Measurements from ENCODE around the gene COLEC11. TPM values are rescaled to one million over a fixed set of nuclear protein-coding genes. Genes with fewer than 3 reads are reported as not detected.

The COLEC11 gene
- polyA plus RNA-seq, 1 donor (not counting 4 experiments of a cell fraction or from before 2014, with no cell fraction given): not detected

DNA sequence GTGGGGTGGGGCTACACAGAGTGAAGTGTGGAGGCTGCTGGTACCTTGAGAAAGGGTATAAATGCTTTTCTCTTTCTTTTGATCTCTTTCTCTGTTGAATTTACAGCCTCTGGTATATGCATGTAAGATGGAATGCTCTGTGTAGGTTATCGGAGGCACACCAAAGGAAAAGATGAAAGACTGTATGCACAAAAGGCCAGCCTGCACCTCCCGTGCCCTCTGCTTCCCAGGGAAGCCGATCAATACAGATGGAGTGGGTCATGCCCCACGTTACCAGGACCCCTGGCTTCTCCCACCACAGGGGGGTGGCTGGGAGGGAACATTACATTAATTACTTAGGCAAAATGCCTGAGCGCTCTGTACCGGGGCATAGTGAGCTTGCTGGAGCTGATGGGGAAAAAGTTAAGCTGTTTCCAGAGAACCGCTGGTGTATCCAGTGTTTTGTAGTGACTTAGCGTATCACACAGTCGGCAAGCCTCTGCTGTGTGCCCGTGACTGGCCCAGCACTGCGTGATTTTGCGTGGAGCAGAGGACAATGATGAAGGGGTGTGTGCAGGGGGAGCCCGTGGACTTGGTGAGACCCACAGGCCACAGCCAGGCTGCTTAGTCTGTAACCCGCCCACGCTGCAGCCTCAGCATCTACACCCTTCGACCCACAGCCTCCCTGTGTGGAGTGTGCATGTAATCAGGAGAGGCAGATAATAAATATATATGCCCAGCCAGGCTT lies 71.1 kb downstream of the COLEC11 start:
- Histone ChIP-seq H3K9ac (ENCODE audit: control insufficient read depth, extremely low read depth, insufficient read depth, low read length) (no peak overlapping the region), H3K4me2 (ENCODE audit: control insufficient read depth, extremely low read depth, insufficient read depth, low read depth, low read length) (no peak overlapping the region), H3K4me3 (ENCODE audit: control insufficient read depth in 2 of 3, extremely low read depth in 1 of 3, insufficient read depth in 2 of 3, low read depth in 1 of 3, low read length in 3 of 3) (no peak overlapping the region), H3K9me3 (ENCODE audit: control insufficient read depth, low read depth, low read length) (no peaks in the 10 kb centered on the region), H3K27ac (ENCODE audit: control insufficient read depth, insufficient read depth, low read length) (no peak overlapping the region), H3K27me3 (ENCODE audit: control insufficient read depth, extremely low read depth, insufficient read depth, low read length) (no peaks in the 10 kb centered on the region), H3K4me1 (ENCODE audit: control insufficient read depth, extremely low read depth, insufficient read depth, low read length) (peaks cover 12% of the 10 kb centered on the region), H2AFZ (ENCODE audit: control insufficient read depth, low read length) (no peak overlapping the region), H3K9me1 (ENCODE audit: control insufficient read depth, extremely low read depth, insufficient read depth, low read length) (no peaks in the 10 kb centered on the region), H4K20me1 (ENCODE audit: control insufficient read depth, extremely low read depth, insufficient read depth, low read length) (no peaks in the 10 kb centered on the region), H3K36me3 (ENCODE audit: control insufficient read depth in 2 of 2, extremely low read depth in 1 of 2, insufficient read depth in 2 of 2, low read length in 2 of 2) (no peaks in the 10 kb centered on the region), H3K79me2 (ENCODE audit: control insufficient read depth, insufficient read depth, low read length) (no peaks in the 10 kb centered on the region)
- dilution Hi-C loops (cut with MboI; ENCODE audit: extremely low pct_ligation_motif_present, low sequenced_read_pairs): no loop called here
- no peak for TF ChIP-seq EZH2 (IDR thresholded peaks at IDR 0.05; ENCODE audit: low read length)
- TF ChIP-seq, protein P1, sequence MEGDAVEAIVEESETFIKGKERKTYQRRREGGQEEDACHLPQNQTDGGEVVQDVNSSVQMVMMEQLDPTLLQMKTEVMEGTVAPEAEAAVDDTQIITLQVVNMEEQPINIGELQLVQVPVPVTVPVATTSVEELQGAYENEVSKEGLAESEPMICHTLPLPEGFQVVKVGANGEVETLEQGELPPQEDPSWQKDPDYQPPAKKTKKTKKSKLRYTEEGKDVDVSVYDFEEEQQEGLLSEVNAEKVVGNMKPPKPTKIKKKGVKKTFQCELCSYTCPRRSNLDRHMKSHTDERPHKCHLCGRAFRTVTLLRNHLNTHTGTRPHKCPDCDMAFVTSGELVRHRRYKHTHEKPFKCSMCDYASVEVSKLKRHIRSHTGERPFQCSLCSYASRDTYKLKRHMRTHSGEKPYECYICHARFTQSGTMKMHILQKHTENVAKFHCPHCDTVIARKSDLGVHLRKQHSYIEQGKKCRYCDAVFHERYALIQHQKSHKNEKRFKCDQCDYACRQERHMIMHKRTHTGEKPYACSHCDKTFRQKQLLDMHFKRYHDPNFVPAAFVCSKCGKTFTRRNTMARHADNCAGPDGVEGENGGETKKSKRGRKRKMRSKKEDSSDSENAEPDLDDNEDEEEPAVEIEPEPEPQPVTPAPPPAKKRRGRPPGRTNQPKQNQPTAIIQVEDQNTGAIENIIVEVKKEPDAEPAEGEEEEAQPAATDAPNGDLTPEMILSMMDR (optimal IDR thresholded peaks at IDR 0.05 in 1 of 3, IDR thresholded peaks at IDR 0.05 in 1 of 3, conservative IDR thresholded peaks at IDR 0.05 in 1 of 3; ENCODE audit: extremely low read depth in 1 of 3, insufficient read depth in 2 of 3, low read length in 3 of 3): no peak
- FAIRE-seq (no peak), DNase-seq (ENCODE audit: low read depth, low spot score) (no peak)

DNA sequence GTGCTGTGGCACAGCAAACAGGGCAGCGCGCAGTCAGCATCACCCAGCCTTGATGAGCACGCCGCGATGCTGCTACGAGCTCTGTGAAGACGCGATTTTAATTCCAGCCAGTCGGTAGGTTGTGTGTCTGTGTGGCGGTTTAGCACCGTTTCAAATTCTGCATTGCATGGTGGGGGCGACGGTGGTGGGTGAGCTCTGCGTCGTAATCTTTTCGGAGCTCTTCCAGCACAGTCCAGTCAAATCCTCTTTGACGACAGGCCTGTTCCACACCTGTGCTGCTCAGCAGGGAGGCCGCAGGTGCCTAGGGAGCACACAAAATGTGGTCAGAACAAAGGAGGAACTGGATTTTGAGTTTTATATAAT lies 71.7 kb downstream of the COLEC11 start:
- FAIRE-seq: no peak
- dilution Hi-C loops (cut with MboI; ENCODE audit: extremely low pct_ligation_motif_present, low sequenced_read_pairs): no loop called here
- Histone ChIP-seq H3K9me1 (ENCODE audit: control insufficient read depth, extremely low read depth, insufficient read depth, low read length) (no peaks in the 10 kb centered on the region), H2AFZ (ENCODE audit: control insufficient read depth, low read length) (no peak overlapping the region), H3K4me1 (ENCODE audit: control insufficient read depth, extremely low read depth, insufficient read depth, low read length) (peaks cover 12% of the 10 kb centered on the region), H3K4me3 (ENCODE audit: control insufficient read depth in 2 of 3, extremely low read depth in 1 of 3, insufficient read depth in 2 of 3, low read depth in 1 of 3, low read length in 3 of 3) (no peak overlapping the region), H3K27ac (ENCODE audit: control insufficient read depth, insufficient read depth, low read length) (no peak overlapping the region), H3K27me3 (ENCODE audit: control insufficient read depth, extremely low read depth, insufficient read depth, low read length) (no peaks in the 10 kb centered on the region), H3K36me3 (ENCODE audit: control insufficient read depth in 2 of 2, extremely low read depth in 1 of 2, insufficient read depth in 2 of 2, low read length in 2 of 2) (no peaks in the 10 kb centered on the region), H3K9ac (ENCODE audit: control insufficient read depth, extremely low read depth, insufficient read depth, low read length) (no peak overlapping the region), H3K9me3 (ENCODE audit: control insufficient read depth, low read depth, low read length) (no peaks in the 10 kb centered on the region), H3K4me2 (ENCODE audit: control insufficient read depth, extremely low read depth, insufficient read depth, low read depth, low read length) (no peak overlapping the region), H3K79me2 (ENCODE audit: control insufficient read depth, insufficient read depth, low read length) (no peaks in the 10 kb centered on the region), H4K20me1 (ENCODE audit: control insufficient read depth, extremely low read depth, insufficient read depth, low read length) (no peaks in the 10 kb centered on the region)
- no peak for DNase-seq (ENCODE audit: low read depth, low spot score)
- TF ChIP-seq, protein P1 (optimal IDR thresholded peaks at IDR 0.05 in 1 of 3, IDR thresholded peaks at IDR 0.05 in 1 of 3, conservative IDR thresholded peaks at IDR 0.05 in 1 of 3; ENCODE audit: extremely low read depth in 1 of 3, insufficient read depth in 2 of 3, low read length in 3 of 3): no peak
- no peak for TF ChIP-seq EZH2 (IDR thresholded peaks at IDR 0.05; ENCODE audit: low read length)

Data from keratinocyte (primary cell).